ENCODE data around the gene SLC39A11. TPM values are rescaled to one million over a fixed set of nuclear protein-coding genes. Genes with fewer than 3 reads are reported as not detected.
A peak's percentile ranks its signal among the peaks of the same experiment; 100 is the strongest.

Gene SLC39A11
- total RNA-seq, 1 experiment from 2014 or later: 46.4 TPM

DNA sequence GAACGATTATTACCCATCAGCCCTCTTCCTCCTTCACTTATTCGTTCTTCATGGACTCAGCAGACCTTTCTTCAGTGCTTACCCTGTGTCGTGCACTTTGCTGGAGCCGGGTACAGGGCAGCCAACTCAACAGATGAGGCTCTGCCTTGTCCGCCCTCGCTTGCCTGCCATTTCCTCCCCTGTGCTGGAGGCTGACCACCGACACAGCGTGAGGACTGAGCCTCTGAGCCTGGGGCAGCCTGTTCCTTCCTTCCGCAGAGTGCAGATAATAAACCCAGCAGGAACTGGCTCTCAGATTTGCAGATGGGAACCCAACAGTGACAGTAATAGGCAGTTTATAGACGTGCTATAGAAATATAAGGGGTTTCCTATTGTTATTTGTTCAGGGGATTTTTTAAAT, 7.0 kb upstream of the SLC39A11 start:
- Histone ChIP-seq H3K79me2 (ENCODE audit: insufficient read depth, low read length) (no peaks in the 10 kb centered on the region), H3K4me2 (ENCODE audit: low read length) (no peak overlapping the region), H3K27ac (ENCODE audit: low read depth, low read length) (no peak overlapping the region), H3K4me1 (ENCODE audit: control insufficient read depth in 1 of 2, insufficient read depth in 2 of 2, low read length in 2 of 2) (no peaks in the 10 kb centered on the region; a peak in 1 of 4 replicates), H3K9me3 (ENCODE audit: control insufficient read depth in 1 of 2, insufficient read depth in 1 of 2, low read depth in 1 of 2, low read length in 2 of 2) (no peaks in the 10 kb centered on the region), H3K27me3 (ENCODE audit: insufficient read depth, low read length) (no peaks in the 10 kb centered on the region), H4K20me1 (ENCODE audit: insufficient read depth) (no peaks in the 10 kb centered on the region), H2AFZ (ENCODE audit: low read depth, low read length, poor library complexity, severe bottlenecking) (no peak overlapping the region), H3K9me2 (ENCODE audit: insufficient read depth) (no peaks in the 10 kb centered on the region), H3K36me3 (ENCODE audit: control insufficient read depth in 1 of 2, insufficient read depth in 2 of 2, low read length in 2 of 2) (no peaks in the 10 kb centered on the region), H3K4me3 (replicated peaks in 1 of 2; ENCODE audit: low read depth in 1 of 2, low read length in 2 of 2) (no peak overlapping the region), H3K9ac (ENCODE audit: low read length) (no peak overlapping the region)
- BruUV-seq (replicated peaks): no TSS peak
- DNase-seq (ENCODE audit: low read depth, low spot score) (no peak), ATAC-seq (peak; percentile 52)
- ChIA-PET RAD21 (ENCODE audit: low non-redundant PET in 1 of 2, low total read pairs in 2 of 2, uncharacterized antibody in 2 of 2, unreplicated experiment in 2 of 2) (no interaction called here), CTCF (no interaction called here), POLR2A (no interaction called here)
- intact Hi-C loops (cut with micrococcal nuclease): no loop called here
- TF ChIP-seq ELF1 (IDR thresholded peaks at IDR 0.05; ENCODE audit: borderline replicate concordance, low read depth): no peak
- no peak for TF ChIP-seq ZFX (IDR thresholded peaks at IDR 0.05)
- TF ChIP-seq, protein P1, sequence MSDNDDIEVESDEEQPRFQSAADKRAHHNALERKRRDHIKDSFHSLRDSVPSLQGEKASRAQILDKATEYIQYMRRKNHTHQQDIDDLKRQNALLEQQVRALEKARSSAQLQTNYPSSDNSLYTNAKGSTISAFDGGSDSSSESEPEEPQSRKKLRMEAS (IDR thresholded peaks at IDR 0.05): no peak
- TF ChIP-seq, protein P2, sequence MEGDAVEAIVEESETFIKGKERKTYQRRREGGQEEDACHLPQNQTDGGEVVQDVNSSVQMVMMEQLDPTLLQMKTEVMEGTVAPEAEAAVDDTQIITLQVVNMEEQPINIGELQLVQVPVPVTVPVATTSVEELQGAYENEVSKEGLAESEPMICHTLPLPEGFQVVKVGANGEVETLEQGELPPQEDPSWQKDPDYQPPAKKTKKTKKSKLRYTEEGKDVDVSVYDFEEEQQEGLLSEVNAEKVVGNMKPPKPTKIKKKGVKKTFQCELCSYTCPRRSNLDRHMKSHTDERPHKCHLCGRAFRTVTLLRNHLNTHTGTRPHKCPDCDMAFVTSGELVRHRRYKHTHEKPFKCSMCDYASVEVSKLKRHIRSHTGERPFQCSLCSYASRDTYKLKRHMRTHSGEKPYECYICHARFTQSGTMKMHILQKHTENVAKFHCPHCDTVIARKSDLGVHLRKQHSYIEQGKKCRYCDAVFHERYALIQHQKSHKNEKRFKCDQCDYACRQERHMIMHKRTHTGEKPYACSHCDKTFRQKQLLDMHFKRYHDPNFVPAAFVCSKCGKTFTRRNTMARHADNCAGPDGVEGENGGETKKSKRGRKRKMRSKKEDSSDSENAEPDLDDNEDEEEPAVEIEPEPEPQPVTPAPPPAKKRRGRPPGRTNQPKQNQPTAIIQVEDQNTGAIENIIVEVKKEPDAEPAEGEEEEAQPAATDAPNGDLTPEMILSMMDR (IDR thresholded peaks at IDR 0.05 in 2 of 3, conservative IDR thresholded peaks at IDR 0.05 in 1 of 3; ENCODE audit: borderline replicate concordance in 1 of 3, insufficient read depth in 1 of 3, low read depth in 2 of 3, low read length in 2 of 3): no peak
- no peak for TF ChIP-seq JUND (IDR thresholded peaks at IDR 0.05)
- TF ChIP-seq RAD21 (IDR thresholded peaks at IDR 0.05; ENCODE audit: low read depth): no peak
- TF ChIP-seq EZH2 (IDR thresholded peaks at IDR 0.05): no peak
- no peak for TF ChIP-seq SRF (IDR thresholded peaks at IDR 0.05; ENCODE audit: low read depth)
- TF ChIP-seq ZNF274 (IDR thresholded peaks at IDR 0.05; ENCODE audit: low read depth, low read length): no peak
- TF ChIP-seq CBX3 (IDR thresholded peaks at IDR 0.05; ENCODE audit: low read depth): no peak
- TF ChIP-seq, protein P3, sequence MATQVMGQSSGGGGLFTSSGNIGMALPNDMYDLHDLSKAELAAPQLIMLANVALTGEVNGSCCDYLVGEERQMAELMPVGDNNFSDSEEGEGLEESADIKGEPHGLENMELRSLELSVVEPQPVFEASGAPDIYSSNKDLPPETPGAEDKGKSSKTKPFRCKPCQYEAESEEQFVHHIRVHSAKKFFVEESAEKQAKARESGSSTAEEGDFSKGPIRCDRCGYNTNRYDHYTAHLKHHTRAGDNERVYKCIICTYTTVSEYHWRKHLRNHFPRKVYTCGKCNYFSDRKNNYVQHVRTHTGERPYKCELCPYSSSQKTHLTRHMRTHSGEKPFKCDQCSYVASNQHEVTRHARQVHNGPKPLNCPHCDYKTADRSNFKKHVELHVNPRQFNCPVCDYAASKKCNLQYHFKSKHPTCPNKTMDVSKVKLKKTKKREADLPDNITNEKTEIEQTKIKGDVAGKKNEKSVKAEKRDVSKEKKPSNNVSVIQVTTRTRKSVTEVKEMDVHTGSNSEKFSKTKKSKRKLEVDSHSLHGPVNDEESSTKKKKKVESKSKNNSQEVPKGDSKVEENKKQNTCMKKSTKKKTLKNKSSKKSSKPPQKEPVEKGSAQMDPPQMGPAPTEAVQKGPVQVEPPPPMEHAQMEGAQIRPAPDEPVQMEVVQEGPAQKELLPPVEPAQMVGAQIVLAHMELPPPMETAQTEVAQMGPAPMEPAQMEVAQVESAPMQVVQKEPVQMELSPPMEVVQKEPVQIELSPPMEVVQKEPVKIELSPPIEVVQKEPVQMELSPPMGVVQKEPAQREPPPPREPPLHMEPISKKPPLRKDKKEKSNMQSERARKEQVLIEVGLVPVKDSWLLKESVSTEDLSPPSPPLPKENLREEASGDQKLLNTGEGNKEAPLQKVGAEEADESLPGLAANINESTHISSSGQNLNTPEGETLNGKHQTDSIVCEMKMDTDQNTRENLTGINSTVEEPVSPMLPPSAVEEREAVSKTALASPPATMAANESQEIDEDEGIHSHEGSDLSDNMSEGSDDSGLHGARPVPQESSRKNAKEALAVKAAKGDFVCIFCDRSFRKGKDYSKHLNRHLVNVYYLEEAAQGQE (IDR thresholded peaks at IDR 0.05; ENCODE audit: low read depth): no peak
